NCI-H1092 (cell line): Measurements from ENCODE around the gene EPHA3.

Source experiments
- DNase-seq: peaks from one replicate; lab custom pipeline; 2025; lab: John Stamatoyannopoulos, UW

Gene EPHA3

DNA sequence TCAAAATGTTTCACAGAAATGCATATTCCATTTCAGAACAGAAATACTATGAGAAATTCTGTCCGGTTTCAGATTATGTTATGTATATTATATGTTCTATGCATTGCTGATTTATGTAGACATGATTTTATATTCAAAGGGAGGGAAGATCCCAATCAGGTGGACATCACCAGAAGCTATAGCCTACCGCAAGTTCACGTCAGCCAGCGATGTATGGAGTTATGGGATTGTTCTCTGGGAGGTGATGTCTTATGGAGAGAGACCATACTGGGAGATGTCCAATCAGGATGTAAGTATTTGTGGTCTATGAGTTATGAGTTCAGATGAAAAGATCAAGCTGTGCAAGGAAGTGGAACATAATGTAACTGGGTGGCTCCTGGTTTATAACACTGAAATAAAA is 341.7 kb downstream of the EPHA3 start:
- DNase-seq = no peak

DNA sequence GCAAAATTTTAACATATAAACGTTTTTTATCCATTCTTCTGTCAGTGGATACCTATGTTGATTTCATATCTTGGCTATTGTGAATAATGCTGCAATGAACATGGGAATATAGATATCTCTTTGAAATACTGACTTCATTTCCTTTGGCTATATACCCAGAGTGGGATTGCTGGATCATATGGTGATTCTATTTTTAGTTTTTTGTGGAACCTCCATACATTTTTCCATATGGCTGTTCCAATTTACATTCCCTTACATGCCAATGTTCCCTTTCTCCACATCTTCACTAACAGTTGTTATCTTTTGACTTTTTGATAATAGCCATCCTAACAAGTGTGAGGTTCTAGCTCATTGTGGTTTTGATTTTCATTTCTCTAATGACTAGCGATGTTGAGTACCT is 344.6 kb downstream of the EPHA3 start:
- DNase-seq = no peak

DNA sequence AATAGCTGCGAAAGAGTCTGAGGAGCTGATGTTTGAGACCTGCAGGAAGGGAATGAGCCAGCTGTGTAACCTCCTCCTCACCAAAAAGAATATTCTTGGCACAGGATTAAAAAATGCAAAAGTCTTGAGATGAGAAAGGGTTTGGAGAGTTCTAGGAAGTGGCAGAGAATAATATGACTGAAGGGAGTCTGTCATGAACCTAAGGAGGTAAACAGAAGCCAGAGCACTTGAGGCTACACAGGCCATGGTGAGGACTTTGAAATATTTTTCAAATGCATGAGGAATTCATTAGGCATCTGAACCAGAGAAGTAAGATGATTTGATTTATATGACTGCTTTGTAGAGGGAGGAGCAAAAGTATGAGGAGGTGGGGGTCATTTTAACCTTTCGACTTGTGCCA is 347.8 kb downstream of the EPHA3 start:
- DNase-seq = no peak

DNA sequence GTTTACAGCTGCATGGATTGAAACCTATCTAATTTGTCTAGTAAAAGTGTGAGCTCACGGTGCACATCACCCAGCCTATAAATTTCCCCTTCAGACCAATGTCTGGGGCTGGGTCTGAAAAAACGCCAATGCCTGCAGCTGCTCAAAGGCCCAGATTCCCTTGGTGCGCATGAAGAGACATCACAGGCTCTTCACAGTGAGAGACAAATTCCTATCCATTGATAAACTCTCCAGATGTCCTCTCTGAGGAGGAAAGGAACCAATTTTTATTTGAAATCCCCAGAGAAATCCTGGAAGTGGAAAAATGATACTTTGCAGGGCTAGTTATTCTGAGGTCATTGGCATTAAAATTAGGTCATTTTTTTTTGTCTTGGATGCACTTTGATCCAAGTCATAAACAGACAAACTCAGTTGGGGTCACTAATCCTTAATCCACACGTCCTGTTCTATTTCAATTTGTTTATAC is 360.5 kb downstream of the EPHA3 start:
- no peak for DNase-seq

DNA sequence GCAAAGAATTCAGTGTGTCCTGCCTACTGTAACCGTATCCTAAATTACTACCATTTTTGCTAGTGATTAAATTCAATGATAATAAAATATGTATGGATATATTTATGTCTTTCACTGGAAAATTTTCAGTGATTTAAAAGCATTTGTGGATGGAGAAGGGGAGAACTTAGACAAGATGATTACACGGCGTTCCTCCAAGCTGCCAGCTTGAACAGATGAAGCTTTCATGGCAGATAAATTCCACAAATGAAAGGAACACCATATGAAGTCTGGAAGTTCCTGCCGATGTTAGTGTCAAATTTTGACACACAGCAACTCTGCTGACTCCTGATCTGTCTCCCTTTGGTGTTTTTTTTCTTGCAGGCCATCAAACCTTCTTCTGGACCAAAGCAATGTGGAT is 364.7 kb downstream of the EPHA3 start:
- no peak for DNase-seq

DNA sequence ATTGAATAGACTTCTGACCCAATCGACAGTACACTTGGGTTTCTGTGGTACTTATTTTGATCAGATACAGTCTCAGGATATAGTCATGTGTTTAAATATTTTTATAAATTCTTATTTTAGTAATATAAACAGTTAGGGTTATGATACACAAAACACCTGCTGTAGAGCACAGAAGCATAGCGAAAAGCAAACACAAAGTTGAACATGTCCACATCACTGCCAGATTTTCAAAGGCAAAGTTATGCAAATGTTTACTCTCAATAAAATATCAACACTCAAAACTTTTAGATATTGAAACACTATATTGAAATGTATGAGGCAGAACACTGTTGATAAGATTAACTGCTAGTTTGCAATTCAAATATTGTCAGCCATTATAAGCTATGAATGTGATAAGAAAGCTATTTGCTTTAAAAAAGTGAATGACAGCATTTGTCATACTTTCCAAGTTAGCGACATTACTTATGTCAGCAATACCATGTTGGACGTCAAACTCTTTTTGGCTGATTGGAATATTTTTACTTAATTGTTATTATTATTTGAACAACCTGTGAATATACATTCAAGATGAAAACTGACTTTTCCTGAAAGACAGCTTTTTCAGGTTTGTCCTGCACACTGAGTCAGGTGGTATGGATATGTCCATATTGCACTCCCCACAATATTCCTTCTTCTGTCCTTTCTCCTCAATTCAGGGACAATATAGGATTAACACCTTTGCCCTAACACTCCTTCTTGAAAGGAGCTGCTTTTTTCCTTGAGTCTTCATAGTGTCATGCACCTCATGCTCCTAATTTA is 367.1 kb downstream of the EPHA3 start:
- DNase-seq = no peak

DNA sequence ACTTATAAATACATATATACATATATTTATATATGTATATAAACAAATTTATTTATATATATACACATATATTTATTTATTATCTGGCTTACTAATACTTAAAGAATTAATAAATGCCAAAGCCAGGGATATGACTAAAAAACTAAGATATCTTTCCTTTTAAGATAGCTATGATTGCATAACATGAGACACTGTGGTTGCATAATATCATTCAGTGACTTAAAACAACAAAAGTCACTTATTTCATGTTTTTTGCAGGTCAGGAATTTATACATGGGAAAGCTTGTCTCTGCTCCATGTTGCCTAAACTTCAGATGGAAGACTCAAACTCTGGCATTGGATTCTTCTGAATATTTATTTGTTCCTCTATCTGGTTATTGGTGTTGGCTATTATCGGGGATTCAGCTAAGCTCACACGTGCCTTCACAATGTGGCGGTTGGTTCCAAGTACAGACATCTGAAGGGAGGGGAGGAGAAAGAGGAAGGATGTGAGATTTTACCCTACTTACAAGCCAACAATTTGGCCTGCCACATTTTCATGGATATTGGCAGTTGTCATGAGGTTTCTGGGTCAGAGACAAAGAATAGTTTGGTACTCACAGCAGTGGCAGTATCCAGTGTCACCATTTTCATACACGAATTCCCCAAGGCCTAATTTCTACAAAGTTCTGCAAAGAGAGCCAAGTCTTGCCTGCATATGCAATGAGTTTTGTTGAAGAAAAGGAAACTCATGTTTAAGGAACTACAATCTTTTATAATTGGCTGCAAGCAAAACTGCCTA is 381.6 kb downstream of the EPHA3 start:
- no peak for DNase-seq

DNA sequence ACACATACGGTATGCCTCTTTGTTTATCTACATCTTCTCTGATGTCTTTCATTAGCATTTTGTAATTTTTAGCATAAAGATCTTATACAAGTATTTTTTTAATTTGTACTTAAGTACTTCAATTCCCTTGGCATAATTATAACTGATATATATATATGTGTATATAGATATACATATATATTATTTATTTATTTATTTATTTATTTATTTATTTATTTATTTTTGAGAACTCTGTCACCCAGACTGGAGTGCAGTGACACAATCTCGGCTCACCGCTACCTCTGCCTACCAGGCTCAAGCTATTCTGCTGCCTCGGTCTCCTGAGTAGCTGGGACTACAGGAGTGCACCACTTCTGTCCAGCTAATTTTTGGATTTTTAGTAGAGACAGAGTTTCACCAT is 382.7 kb downstream of the EPHA3 start:
- no peak for DNase-seq

DNA sequence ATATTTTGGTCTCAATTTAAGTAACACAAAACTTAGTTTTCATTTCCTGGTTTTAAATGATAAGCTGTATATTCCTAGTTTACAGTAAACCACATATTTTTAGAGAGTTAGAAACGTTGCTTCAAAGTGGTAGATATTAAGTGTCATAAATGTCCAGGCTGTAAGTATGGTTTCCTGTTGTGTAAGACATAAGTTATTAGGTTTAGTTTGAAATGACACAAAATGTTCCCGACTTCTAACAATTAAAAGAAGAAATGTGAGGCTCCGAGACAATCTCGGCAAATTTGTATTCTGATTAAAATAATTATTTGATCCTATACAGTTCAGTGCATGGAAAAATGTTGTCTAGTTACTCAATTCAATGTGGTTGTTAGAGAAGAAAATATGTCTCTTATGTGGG is 387.3 kb downstream of the EPHA3 start:
- no peak for DNase-seq

DNA sequence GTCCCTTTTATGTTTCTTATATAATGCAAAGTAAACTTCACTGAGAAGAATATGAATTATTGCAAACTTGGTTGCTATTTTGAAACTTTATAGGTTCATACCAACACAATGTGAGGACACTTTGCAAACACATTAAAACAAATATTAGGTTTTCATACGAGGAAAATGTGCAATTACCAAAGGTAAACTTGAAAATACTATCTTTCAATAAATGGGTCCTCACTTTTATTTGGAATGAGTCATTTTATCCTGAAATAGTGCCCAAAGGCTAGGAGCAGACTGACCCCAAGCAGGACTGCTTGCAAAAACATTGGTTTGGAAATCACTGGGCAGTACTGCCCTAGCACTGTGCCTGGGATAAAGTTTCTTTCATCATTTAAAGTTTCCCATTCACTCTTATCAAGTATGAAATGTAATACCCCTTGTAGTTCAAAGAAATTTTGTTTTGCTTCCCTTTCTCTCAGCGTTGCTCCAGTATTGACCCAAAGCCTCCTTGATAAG is 396.5 kb downstream of the EPHA3 start:
- no peak for DNase-seq

DNA sequence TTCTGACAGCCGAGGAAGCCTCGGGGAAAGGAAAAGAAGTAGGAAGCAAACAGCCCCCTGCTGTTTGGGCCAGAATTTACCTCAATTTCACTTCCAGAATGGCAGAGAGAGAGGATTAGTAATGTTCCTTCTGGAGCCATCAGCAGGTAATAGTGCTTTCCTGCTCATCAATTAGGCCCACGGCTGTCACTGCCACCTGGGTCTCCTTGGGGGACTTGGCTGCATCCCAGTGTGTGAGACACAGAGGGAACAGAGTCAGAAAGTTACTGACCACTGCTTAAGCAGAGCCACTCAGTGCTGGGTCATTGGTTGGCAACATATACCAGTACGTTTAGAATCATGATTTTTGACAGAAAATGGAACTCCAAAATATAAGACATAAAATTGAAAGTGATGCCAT is 397.0 kb downstream of the EPHA3 start:
- DNase-seq = no peak

DNA sequence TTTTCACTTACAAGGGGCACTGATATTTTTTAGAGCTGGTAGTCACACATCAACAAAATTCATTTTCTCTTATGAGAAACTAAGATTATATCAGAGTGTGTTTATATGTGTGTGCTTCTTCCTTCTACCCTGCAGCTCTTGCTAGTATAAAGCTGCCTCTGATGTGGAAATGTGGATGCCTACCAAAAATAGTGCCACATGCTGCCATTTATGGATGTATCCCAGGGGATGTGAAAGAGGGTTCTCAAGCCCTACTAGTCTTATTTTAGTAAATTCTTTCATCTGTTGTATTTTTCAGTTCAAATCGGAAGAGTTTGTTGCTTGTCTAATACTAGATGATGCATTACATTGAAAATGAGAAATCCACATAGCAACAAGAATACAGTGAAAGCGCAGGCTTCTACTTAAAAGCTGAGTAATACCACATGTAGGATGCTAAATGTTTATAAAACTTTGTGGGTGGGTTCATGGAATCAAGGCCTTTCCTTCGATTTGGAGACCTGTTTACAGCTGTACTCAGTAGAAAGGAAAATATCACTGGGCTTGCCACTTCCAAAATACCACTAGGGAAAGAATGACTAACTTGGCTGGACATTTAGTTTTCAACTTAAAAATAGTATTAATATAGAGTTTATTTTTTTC is 399.2 kb downstream of the EPHA3 start:
- no peak for DNase-seq

DNA sequence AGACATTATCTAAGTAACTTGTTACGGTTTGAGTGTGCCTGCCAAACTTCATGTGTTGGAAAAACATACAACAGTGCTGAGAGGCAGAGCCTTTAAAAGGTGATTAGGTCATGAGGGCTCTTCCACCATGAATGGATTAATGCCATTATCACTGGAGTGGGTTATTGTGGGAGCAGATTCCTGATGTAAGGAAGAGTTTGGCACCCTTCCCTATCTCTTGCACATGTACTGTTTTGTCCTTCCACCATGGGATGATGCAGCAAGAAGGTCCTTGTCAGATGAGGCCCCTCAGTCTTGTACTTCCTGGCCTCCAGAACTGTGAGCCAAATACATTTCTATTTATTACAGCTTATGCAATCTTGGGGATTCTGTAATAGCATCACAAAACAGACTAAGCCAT is 413.9 kb downstream of the EPHA3 start:
- DNase-seq = no peak

DNA sequence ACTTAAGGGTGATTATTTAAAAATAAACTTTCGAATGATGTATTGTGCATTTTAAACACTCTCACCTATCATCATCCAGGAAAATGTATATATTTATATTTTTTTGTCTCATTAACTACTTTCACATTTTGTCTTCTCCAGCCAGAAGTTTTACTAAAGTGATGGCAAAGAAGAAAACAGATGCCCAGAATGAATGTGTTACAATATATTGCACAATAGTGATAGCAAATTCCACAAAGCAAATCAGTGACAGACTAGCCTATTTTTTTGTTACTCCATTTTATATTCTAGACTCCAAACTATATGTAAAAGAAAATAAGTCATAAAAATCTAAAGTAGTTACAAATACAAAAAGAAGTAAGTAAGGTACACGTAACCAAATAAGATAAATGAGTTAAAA is 414.7 kb downstream of the EPHA3 start:
- no peak for DNase-seq

DNA sequence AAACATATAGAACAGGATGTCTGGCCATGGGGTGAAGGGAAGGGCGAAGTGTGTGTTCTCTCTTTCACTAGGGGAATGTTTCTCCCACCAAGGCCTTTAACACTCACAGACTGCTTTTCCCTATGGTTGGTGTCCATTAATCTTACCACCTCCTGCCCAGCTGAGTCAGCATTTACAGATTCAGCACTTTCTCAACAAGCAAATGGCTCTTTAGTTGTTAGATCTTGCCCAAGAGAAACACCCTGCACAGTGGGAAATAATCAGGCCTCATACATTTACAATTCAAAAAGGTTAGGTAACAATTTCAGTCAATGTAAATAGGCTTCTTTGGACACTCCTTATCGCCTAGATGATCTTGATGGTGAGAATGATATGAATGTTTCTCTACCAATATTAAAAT is 418.2 kb downstream of the EPHA3 start:
- DNase-seq = no peak

DNA sequence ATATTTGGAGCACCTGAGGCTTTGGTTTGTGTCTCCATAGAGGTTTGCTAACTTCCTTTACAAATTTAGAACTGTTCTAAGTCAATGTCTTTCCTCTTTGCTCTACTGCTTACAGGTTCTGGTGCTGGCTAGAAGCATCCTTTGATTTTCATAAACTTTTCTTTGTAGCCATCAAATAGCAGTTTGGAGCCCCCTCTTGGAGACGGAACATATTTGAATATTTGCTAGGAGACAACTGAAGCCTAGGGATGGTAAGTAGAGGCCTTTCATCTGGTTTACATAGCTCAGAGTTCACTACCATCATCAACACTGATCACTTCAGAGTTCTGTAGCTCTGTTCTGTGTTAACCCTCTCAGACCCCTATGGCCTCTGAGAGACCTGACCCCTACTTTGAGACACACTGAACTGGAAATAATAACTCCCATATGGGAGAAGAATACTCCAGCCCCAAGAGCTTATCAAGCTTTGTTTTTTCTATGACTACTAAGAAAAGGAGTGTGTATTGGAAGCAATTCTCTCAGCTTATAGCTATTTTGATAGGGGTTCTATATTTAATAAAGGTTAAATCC is 420.4 kb downstream of the EPHA3 start:
- no peak for DNase-seq
